ENCODE results near the gene GPR161.

GPR161 gene

GRCh38 chr1:168104535-168104934 is 32.2 kb downstream of the GPR161 start:
- Histone ChIP-seq H3K79me2 (ENCODE audit: insufficient read depth, low read depth) (no peaks in the 10 kb centered on the region), H3K4me1 (ENCODE audit: low read depth, poor library complexity, severe bottlenecking) (peaks cover 4% of the 10 kb centered on the region), H3K27ac (no peak overlapping the region), H3K4me2 (no peak overlapping the region), H3K9ac (no peak overlapping the region), H2AFZ (ENCODE audit: low read depth) (no peak overlapping the region), H4K20me1 (ENCODE audit: insufficient read depth) (no peaks in the 10 kb centered on the region), H3K27me3 (ENCODE audit: insufficient read depth, low read depth) (no peaks in the 10 kb centered on the region), H3K36me3 (ENCODE audit: insufficient read depth) (no peaks in the 10 kb centered on the region), H3K4me3 (IDR thresholded peaks at IDR 0.05; ENCODE audit: insufficient read depth, low read depth, low read length) (no peak overlapping the region)
- TF ChIP-seq, protein P1, sequence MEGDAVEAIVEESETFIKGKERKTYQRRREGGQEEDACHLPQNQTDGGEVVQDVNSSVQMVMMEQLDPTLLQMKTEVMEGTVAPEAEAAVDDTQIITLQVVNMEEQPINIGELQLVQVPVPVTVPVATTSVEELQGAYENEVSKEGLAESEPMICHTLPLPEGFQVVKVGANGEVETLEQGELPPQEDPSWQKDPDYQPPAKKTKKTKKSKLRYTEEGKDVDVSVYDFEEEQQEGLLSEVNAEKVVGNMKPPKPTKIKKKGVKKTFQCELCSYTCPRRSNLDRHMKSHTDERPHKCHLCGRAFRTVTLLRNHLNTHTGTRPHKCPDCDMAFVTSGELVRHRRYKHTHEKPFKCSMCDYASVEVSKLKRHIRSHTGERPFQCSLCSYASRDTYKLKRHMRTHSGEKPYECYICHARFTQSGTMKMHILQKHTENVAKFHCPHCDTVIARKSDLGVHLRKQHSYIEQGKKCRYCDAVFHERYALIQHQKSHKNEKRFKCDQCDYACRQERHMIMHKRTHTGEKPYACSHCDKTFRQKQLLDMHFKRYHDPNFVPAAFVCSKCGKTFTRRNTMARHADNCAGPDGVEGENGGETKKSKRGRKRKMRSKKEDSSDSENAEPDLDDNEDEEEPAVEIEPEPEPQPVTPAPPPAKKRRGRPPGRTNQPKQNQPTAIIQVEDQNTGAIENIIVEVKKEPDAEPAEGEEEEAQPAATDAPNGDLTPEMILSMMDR (conservative IDR thresholded peaks at IDR 0.05; ENCODE audit: low read depth, low read length): no peak

DNA sequence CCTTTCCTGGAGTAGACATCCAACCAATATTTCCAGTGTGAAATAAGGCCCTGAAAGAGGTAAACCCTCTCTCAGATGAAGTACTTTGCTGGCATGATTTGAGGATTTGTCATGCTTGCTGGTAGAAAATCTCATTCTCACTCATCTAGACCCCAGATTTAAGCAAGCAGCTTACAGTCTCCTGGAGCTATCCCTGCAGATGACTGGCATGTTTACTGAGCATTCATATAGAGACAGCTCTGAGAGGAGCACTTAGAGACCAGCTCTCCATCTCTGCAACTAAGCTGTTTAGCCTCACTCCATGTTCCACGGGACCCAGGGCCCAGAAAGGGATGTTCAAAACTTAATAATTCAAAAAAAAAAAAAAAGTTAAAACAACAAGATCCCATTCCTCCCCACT is 34.2 kb downstream of the GPR161 start:
- Histone ChIP-seq H3K27ac (no peak overlapping the region), H3K36me3 (ENCODE audit: insufficient read depth) (no peaks in the 10 kb centered on the region), H3K4me3 (IDR thresholded peaks at IDR 0.05; ENCODE audit: insufficient read depth, low read depth, low read length) (no peak overlapping the region), H3K79me2 (ENCODE audit: insufficient read depth, low read depth) (no peaks in the 10 kb centered on the region), H2AFZ (ENCODE audit: low read depth) (no peak overlapping the region), H3K4me2 (no peak overlapping the region), H3K4me1 (ENCODE audit: low read depth, poor library complexity, severe bottlenecking) (peaks cover 4% of the 10 kb centered on the region), H3K9ac (no peak overlapping the region), H4K20me1 (ENCODE audit: insufficient read depth) (no peaks in the 10 kb centered on the region), H3K27me3 (ENCODE audit: insufficient read depth, low read depth) (no peaks in the 10 kb centered on the region)
- TF ChIP-seq, protein P1 (conservative IDR thresholded peaks at IDR 0.05; ENCODE audit: low read depth, low read length): no peak

DNA sequence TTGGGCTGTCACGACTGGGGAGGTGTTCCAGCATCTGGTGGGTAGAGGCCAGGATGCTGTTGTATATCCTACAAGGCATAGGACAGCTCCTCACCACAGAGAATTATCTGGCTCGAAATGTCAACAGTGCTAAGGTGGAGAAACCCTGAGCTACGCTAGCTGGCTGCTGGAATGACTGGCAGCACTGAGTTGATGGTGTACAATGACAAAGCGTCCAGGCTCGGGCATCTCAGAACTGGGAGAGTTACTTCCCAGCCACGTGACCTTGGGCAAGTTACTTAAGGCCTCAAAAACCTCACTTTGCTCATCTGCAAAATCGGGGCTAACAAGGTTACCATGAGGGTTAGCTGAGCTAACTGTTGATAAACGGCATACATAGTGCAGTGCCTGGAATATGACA is 35.4 kb downstream of the GPR161 start:
- H3K27me3 ChIP-seq (ENCODE audit: insufficient read depth, low read depth): no peaks in the 10 kb centered on the region
- H3K4me3 ChIP-seq (IDR thresholded peaks at IDR 0.05; ENCODE audit: insufficient read depth, low read depth, low read length): no peak overlapping the region
- TF ChIP-seq, protein P1 (conservative IDR thresholded peaks at IDR 0.05; ENCODE audit: low read depth, low read length): no peak
- no peaks in the 10 kb centered on the region for H3K36me3 ChIP-seq (ENCODE audit: insufficient read depth)
- peaks cover 4% of the 10 kb centered on the region for H3K4me1 ChIP-seq (ENCODE audit: low read depth, poor library complexity, severe bottlenecking)
- no peaks in the 10 kb centered on the region for H4K20me1 ChIP-seq (ENCODE audit: insufficient read depth)
- H3K27ac ChIP-seq: no peak overlapping the region
- H3K9ac ChIP-seq: no peak overlapping the region
- no peak overlapping the region for H3K4me2 ChIP-seq
- H2AFZ ChIP-seq (ENCODE audit: low read depth): no peak overlapping the region
- H3K79me2 ChIP-seq (ENCODE audit: insufficient read depth, low read depth): no peaks in the 10 kb centered on the region

GRCh38 chr1:168100315-168101002 is 36.3 kb downstream of the GPR161 start:
- Histone ChIP-seq H3K4me3 (IDR thresholded peaks at IDR 0.05; ENCODE audit: insufficient read depth, low read depth, low read length) (no peak overlapping the region), H3K27ac (no peak overlapping the region), H3K79me2 (ENCODE audit: insufficient read depth, low read depth) (no peaks in the 10 kb centered on the region), H3K9ac (no peak overlapping the region), H3K4me1 (ENCODE audit: low read depth, poor library complexity, severe bottlenecking) (peaks cover 4% of the 10 kb centered on the region), H3K4me2 (no peak overlapping the region), H4K20me1 (ENCODE audit: insufficient read depth) (no peaks in the 10 kb centered on the region), H3K27me3 (ENCODE audit: insufficient read depth, low read depth) (no peaks in the 10 kb centered on the region), H3K36me3 (ENCODE audit: insufficient read depth) (no peaks in the 10 kb centered on the region), H2AFZ (ENCODE audit: low read depth) (no peak overlapping the region)
- TF ChIP-seq, protein P1 (conservative IDR thresholded peaks at IDR 0.05; ENCODE audit: low read depth, low read length): no peak

Measured in KMS-11 (cell line).